RWPE2 (cell line): ENCODE results near the gene LARP1.

ENCODE experiments used
- ATAC-seq: fragments of 200-7000 bp; cut with Tn5 transposase; 3 replicates; pipeline ENCODE4 v1.9.1; 2021; ENCODE audit warnings: low read depth
- DNase-seq: peaks from one replicate; pipeline ENCODE4 v3.0.0-alpha.2; 2020; ENCODE audit warnings: low spot score
- H3K27ac ChIP-seq: fragments of 450-650 bp; 2 replicates; pipeline ENCODE4 v1.5.1; 2017; ENCODE audit warnings: mild to moderate bottlenecking; ENCODE audit not compliant: poor library complexity, severe bottlenecking
- H3K27me3 ChIP-seq: fragments of 250-450 bp; sonication (Bioruptor Pico); 2 replicates; pipeline ENCODE4 v1.5.1; 2021; ENCODE audit warnings: mild to moderate bottlenecking, moderate library complexity; ENCODE audit not compliant: insufficient read depth, poor library complexity, severe bottlenecking
- H3K36me3 ChIP-seq: fragments of 250-450 bp; sonication (Bioruptor Pico); 2 replicates; pipeline ENCODE4 v1.5.1; 2020; ENCODE audit warnings: low read depth, mild to moderate bottlenecking, moderate library complexity
- H3K4me1 ChIP-seq: fragments of 250-450 bp; sonication (Bioruptor Pico); 2 replicates; pipeline ENCODE4 v1.5.1; 2021; ENCODE audit warnings: mild to moderate bottlenecking, moderate library complexity; ENCODE audit not compliant: insufficient read depth, poor library complexity, severe bottlenecking
- H3K4me3 ChIP-seq: fragments of 250-450 bp; sonication (Bioruptor Pico); 2 replicates; pipeline ENCODE4 v1.5.1; 2021; ENCODE audit warnings: mild to moderate bottlenecking, moderate library complexity; ENCODE audit not compliant: severe bottlenecking
- H3K9me3 ChIP-seq: fragments of 250-450 bp; sonication (Bioruptor Pico); 2 replicates; pipeline ENCODE4 v1.5.1; 2021; ENCODE audit warnings: mild to moderate bottlenecking, moderate library complexity; ENCODE audit not compliant: severe bottlenecking
- CTCF ChIP-seq: fragments of 450-650 bp; IDR thresholded peaks from one replicate; pipeline ENCODE4 v1.5.1; 2017; ENCODE audit warnings: mild to moderate bottlenecking, moderate library complexity; ENCODE audit not compliant: poor library complexity, severe bottlenecking

The LARP1 gene

GRCh38 chr5:154783774-154784460 lies 28.7 kb downstream of the LARP1 start:
- H3K4me3 ChIP-seq: no peak overlapping the region
- H3K36me3 ChIP-seq: peaks cover 59% of the 10 kb centered on the region
- H3K9me3 ChIP-seq: no peaks in the 10 kb centered on the region
- no peak for ATAC-seq
- no peak for DNase-seq
- peaks cover 8% of the 10 kb centered on the region for H3K4me1 ChIP-seq
- no peak overlapping the region for H3K27ac ChIP-seq
- TF ChIP-seq CTCF: no peak
- H3K27me3 ChIP-seq: no peaks in the 10 kb centered on the region

- Histone ChIP-seq H3K9me3 (no peaks in the 10 kb centered on the region), H3K4me1 (no peaks in the 10 kb centered on the region), H3K27me3 (no peaks in the 10 kb centered on the region), H3K36me3 (peaks cover 62% of the 10 kb centered on the region), H3K4me3 (no peak overlapping the region), H3K27ac (no peak overlapping the region)
- ATAC-seq: no peak
- no peak for DNase-seq
- TF ChIP-seq CTCF: no peak
These were observed 29.7 kb downstream of the LARP1 start for GRCh38 chr5:154784856-154785255.

- Histone ChIP-seq H3K36me3 (peaks cover 66% of the 10 kb centered on the region), H3K9me3 (no peaks in the 10 kb centered on the region), H3K4me3 (no peak overlapping the region), H3K27me3 (no peaks in the 10 kb centered on the region), H3K27ac (no peak overlapping the region), H3K4me1 (no peaks in the 10 kb centered on the region)
- ATAC-seq: no peak
- no peak for DNase-seq
- no peak for TF ChIP-seq CTCF
These were observed 31.2 kb downstream of the LARP1 start for GRCh38 chr5:154786414-154786813.

GRCh38 chr5:154788212-154788611 lies 33.0 kb downstream of the LARP1 start:
- H3K4me3 ChIP-seq: no peak overlapping the region
- no peaks in the 10 kb centered on the region for H3K9me3 ChIP-seq
- no peaks in the 10 kb centered on the region for H3K4me1 ChIP-seq
- DNase-seq (no peak), ATAC-seq (no peak)
- H3K27ac ChIP-seq: no peak overlapping the region
- H3K36me3 ChIP-seq: peaks cover 76% of the 10 kb centered on the region
- no peak for TF ChIP-seq CTCF
- no peaks in the 10 kb centered on the region for H3K27me3 ChIP-seq

- H3K27me3 ChIP-seq: no peaks in the 10 kb centered on the region
- DNase-seq (no peak), ATAC-seq (no peak)
- H3K36me3 ChIP-seq: peaks cover 83% of the 10 kb centered on the region
- no peaks in the 10 kb centered on the region for H3K9me3 ChIP-seq
- TF ChIP-seq CTCF: no peak
- no peak overlapping the region for H3K4me3 ChIP-seq
- H3K27ac ChIP-seq: no peak overlapping the region
- no peaks in the 10 kb centered on the region for H3K4me1 ChIP-seq
These were observed 36.4 kb downstream of the LARP1 start for GRCh38 chr5:154791535-154791934.
